Measurements from ENCODE around the gene CTBP2.

DNA sequence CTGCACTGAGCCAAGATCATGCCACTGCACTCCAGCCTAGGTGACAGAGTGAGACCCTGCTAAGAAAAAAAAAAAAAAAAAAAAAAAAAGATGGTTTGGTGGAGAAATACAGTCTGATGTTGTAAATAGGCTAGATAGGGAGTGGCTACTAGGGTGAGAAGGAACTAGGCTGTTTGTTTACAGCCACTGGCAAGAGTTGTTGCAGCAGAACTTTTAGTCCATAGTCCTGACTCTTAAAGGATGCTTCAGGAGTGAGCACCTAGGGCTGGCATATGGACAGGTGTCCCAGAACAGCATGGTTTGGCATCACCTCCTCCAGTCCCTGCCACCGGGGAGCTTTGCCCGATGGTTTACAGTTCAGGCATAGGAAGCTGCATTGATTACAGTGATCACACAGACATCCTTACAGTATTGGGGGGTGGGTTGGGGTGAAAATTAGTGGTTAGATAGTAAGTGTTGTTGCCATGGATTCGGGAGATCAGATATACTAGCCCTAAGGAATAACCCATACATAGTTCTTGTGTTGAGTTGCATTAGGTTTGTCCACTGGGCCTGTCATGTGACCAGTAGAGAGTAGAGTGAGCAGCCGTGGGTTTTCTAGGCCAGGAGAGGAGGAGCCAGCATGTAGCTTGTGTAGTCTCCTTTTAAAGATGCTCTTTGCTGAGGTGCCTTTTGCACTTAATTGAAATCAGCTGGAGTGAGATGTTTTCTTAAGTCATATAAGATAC, 182.6 kb downstream of the CTBP2 start:
- TF ChIP-seq, protein P1, sequence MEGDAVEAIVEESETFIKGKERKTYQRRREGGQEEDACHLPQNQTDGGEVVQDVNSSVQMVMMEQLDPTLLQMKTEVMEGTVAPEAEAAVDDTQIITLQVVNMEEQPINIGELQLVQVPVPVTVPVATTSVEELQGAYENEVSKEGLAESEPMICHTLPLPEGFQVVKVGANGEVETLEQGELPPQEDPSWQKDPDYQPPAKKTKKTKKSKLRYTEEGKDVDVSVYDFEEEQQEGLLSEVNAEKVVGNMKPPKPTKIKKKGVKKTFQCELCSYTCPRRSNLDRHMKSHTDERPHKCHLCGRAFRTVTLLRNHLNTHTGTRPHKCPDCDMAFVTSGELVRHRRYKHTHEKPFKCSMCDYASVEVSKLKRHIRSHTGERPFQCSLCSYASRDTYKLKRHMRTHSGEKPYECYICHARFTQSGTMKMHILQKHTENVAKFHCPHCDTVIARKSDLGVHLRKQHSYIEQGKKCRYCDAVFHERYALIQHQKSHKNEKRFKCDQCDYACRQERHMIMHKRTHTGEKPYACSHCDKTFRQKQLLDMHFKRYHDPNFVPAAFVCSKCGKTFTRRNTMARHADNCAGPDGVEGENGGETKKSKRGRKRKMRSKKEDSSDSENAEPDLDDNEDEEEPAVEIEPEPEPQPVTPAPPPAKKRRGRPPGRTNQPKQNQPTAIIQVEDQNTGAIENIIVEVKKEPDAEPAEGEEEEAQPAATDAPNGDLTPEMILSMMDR (IDR thresholded peaks at IDR 0.05): no peak
- no peak for TF ChIP-seq EP300 (IDR thresholded peaks at IDR 0.05)
- no peak for TF ChIP-seq POLR2AphosphoS5 (IDR thresholded peaks at IDR 0.05)

Measured in gastroesophageal sphincter (tissue), 3 donors.